HUES64 (cell line): ENCODE data around the gene MCRIP2.
A peak's percentile ranks its signal among the peaks of the same experiment; 100 is the strongest.

Experiments used
- H3K27ac ChIP-seq: 2 replicates; pipeline ENCODE4 v1.7.0; 2013; ENCODE audit warnings: low read depth, low read length, inconsistent platforms
- H3K27me3 ChIP-seq: 2 replicates; pipeline ENCODE4 v1.6.1; 2013; ENCODE audit warnings: mild to moderate bottlenecking, low read length; ENCODE audit not compliant: insufficient read depth
- H3K36me3 ChIP-seq: 2 replicates; pipeline ENCODE4 v1.6.1; 2013; ENCODE audit warnings: mild to moderate bottlenecking, low read length; ENCODE audit not compliant: insufficient read depth
- H3K4me1 ChIP-seq: 2 replicates; pipeline ENCODE4 v1.6.1; 2013; ENCODE audit warnings: mild to moderate bottlenecking, low read length, moderate library complexity; ENCODE audit not compliant: insufficient read depth
- H3K4me3 ChIP-seq: 2 replicates; pipeline ENCODE4 v1.5.1; 2013; ENCODE audit warnings: mild to moderate bottlenecking, low read length, moderate library complexity
- H3K9ac ChIP-seq: 2 replicates; pipeline ENCODE4 v1.6.1; 2013; ENCODE audit warnings: mild to moderate bottlenecking, low read depth, low read length
- H3K9me3 ChIP-seq: 2 replicates; pipeline ENCODE4 v1.6.1; 2013; ENCODE audit warnings: low read depth, low read length; ENCODE audit not compliant: insufficient read depth
- WGBS: fragments of 150-250, 120-280 bp; methylation state at CpG from one replicate; pipeline ENCODE4 v1.1.7; 2013; ENCODE audit warnings: missing lambda C conversion rate; 5-methylcytosine and 5-hydroxymethylcytosine counted together

Gene MCRIP2

GRCh38 chr16:617855-618254 lies 23.8 kb upstream of the MCRIP2 start:
- H3K36me3 ChIP-seq, result no peaks in the 10 kb centered on the region
- H3K4me1 ChIP-seq, result no peaks in the 10 kb centered on the region
- WGBS, result 94% methylated on average over 16 of the region's 16 CpGs

GRCh38 chr16:619476-620100 lies 22.0 kb upstream of the MCRIP2 start:
- Histone ChIP-seq H3K27ac (no peak overlapping the region), H3K9ac (no peak overlapping the region), H3K9me3 (no peaks in the 10 kb centered on the region), H3K4me1 (no peaks in the 10 kb centered on the region), H3K4me3 (no peak overlapping the region), H3K36me3 (no peaks in the 10 kb centered on the region), H3K27me3 (no peaks in the 10 kb centered on the region)
- WGBS, result 94% methylated on average over 20 of the region's 20 CpGs

More at GRCh38 chr16:617855-618254, 23.8 kb upstream of the MCRIP2 start:
- Histone ChIP-seq H3K9ac (no peak overlapping the region), H3K4me3 (no peak overlapping the region), H3K27ac (no peak overlapping the region), H3K9me3 (no peaks in the 10 kb centered on the region), H3K27me3 (no peaks in the 10 kb centered on the region)

- Histone ChIP-seq H3K9me3 (no peaks in the 10 kb centered on the region), H3K27ac (no peak overlapping the region), H3K4me1 (no peaks in the 10 kb centered on the region), H3K4me3 (no peak overlapping the region), H3K27me3 (no peaks in the 10 kb centered on the region), H3K36me3 (no peaks in the 10 kb centered on the region), H3K9ac (no peak overlapping the region)
- 94% methylated on average over 41 of the region's 41 CpGs for WGBS
These were observed 20.7 kb upstream of the MCRIP2 start for GRCh38 chr16:620700-621525.

GRCh38 chr16:621526-622105 lies 20.0 kb upstream of the MCRIP2 start:
- Histone ChIP-seq H3K36me3 (0 out of 2 replicates have a peak, but pooled peaks cover 4% of the 10 kb centered on the region), H3K27me3 (no peaks in the 10 kb centered on the region), H3K27ac (no peak overlapping the region), H3K4me3 (no peak overlapping the region), H3K9me3 (no peaks in the 10 kb centered on the region), H3K9ac (no peak overlapping the region), H3K4me1 (no peaks in the 10 kb centered on the region)
- 89% methylated on average over 21 of the region's 21 CpGs for WGBS

- no peaks in the 10 kb centered on the region for H3K4me1 ChIP-seq
- WGBS, result 82% methylated on average over 17 of the region's 17 CpGs
- H3K27me3 ChIP-seq, result no peaks in the 10 kb centered on the region
- H3K4me3 ChIP-seq, result no peak overlapping the region
- peaks cover 8% of the 10 kb centered on the region; the same call in 1 of the 2 replicates for H3K36me3 ChIP-seq
- H3K9ac ChIP-seq, result 0 out of 2 replicates have a peak overlapping the region, but pooled peaks have one; percentile 22
- no peaks in the 10 kb centered on the region for H3K9me3 ChIP-seq
- 0 out of 2 replicates have a peak overlapping the region, but pooled peaks have one; percentile 25 for H3K27ac ChIP-seq
These were observed 18.7 kb upstream of the MCRIP2 start for GRCh38 chr16:622920-623280.

- Histone ChIP-seq H3K9ac (no peak overlapping the region), H3K4me3 (no peak overlapping the region), H3K9me3 (no peaks in the 10 kb centered on the region), H3K27ac (no peak overlapping the region), H3K4me1 (peaks cover 7% of the 10 kb centered on the region), H3K27me3 (no peaks in the 10 kb centered on the region), H3K36me3 (peaks cover 8% of the 10 kb centered on the region; the same call in 1 of the 2 replicates)
- 89% methylated on average over 10 of the region's 10 CpGs for WGBS
These were observed 17.0 kb upstream of the MCRIP2 start for GRCh38 chr16:624526-625070.

- Histone ChIP-seq H3K27me3 (no peaks in the 10 kb centered on the region), H3K4me3 (no peak overlapping the region), H3K4me1 (peaks cover 13% of the 10 kb centered on the region), H3K27ac (no peak overlapping the region), H3K9me3 (no peaks in the 10 kb centered on the region), H3K9ac (no peak overlapping the region), H3K36me3 (peaks cover 8% of the 10 kb centered on the region; the same call in 1 of the 2 replicates)
- 94% methylated on average over 37 of the region's 37 CpGs for WGBS
These were observed 16.3 kb upstream of the MCRIP2 start for GRCh38 chr16:625117-625976.

- no peak overlapping the region for H3K4me3 ChIP-seq
These were observed 15.5 kb upstream of the MCRIP2 start for GRCh38 chr16:625977-626765.

GRCh38 chr16:626787-627453 lies 14.7 kb upstream of the MCRIP2 start:
- 88% methylated on average over 29 of the region's 29 CpGs for WGBS
- Histone ChIP-seq H3K4me1 (peaks cover 15% of the 10 kb centered on the region), H3K4me3 (no peak overlapping the region), H3K9me3 (no peaks in the 10 kb centered on the region), H3K27me3 (no peaks in the 10 kb centered on the region), H3K9ac (no peak overlapping the region), H3K27ac (no peak overlapping the region), H3K36me3 (peaks cover 8% of the 10 kb centered on the region; the same call in 1 of the 2 replicates)

More at GRCh38 chr16:625977-626765, 15.5 kb upstream of the MCRIP2 start:
- H3K27me3 ChIP-seq, result no peaks in the 10 kb centered on the region
- peaks cover 15% of the 10 kb centered on the region for H3K4me1 ChIP-seq
- H3K9ac ChIP-seq, result no peak overlapping the region
- peaks cover 8% of the 10 kb centered on the region; the same call in 1 of the 2 replicates for H3K36me3 ChIP-seq
- H3K9me3 ChIP-seq, result no peaks in the 10 kb centered on the region
- no peak overlapping the region for H3K27ac ChIP-seq
- WGBS, result 95% methylated on average over 35 of the region's 35 CpGs
